ENCODE data around the gene ITGA5. TPM values are rescaled to one million over a fixed set of nuclear protein-coding genes. Genes with fewer than 3 reads are reported as not detected.

Gene ITGA5
- total and polyA plus RNA-seq, 9 donors: 32.6 to 100.0 (median 41.5) TPM

GRCh38 chr12:54363047-54363446 lies 56.0 kb downstream of the ITGA5 start:
- Histone ChIP-seq H3K4me1 (ENCODE audit: insufficient read depth) (no peaks in the 10 kb centered on the region), H3K27me3 (no peaks in the 10 kb centered on the region), H3K4me3 (no peak overlapping the region), H3K36me3 (no peaks in the 10 kb centered on the region), H3K9me3 (no peaks in the 10 kb centered on the region), H3K27ac (no peak overlapping the region)
- 78 to 85% (median 84%) methylated on average over 8 of the region's 8 CpGs for WGBS, 3 donors
- intact Hi-C loops (cut with DNase I): loop anchor here (2.0 to 10.0 kb wide), 5 partner anchors 142 to 378 kb away; partner anchors contain the start of genes HOXC8 (in 2 of the 4), HOXC9 (in 2 of the 4) and HOXC10 (in 1 of the 4)
- no peak for TF ChIP-seq CTCF (IDR thresholded peaks at IDR 0.05)
- no peak for TF ChIP-seq EP300 (IDR thresholded peaks at IDR 0.05)
- TF ChIP-seq POLR2A (IDR thresholded peaks at IDR 0.05): no peak
- DNase-seq: no peak

GRCh38 chr12:54360717-54361456 lies 58.2 kb downstream of the ITGA5 start:
- no peaks in the 10 kb centered on the region for H3K9me3 ChIP-seq
- TF ChIP-seq POLR2A (IDR thresholded peaks at IDR 0.05) (no peak), CTCF (IDR thresholded peaks at IDR 0.05) (peak; percentile 78 to 86 (median 80))
- 66 to 71% (median 66%) methylated on average over 16 of the region's 16 CpGs for WGBS, 3 donors
- H3K36me3 ChIP-seq: no peaks in the 10 kb centered on the region
- H3K4me3 ChIP-seq: no peak overlapping the region
- no peaks in the 10 kb centered on the region for H3K4me1 ChIP-seq (ENCODE audit: insufficient read depth)
- H3K27ac ChIP-seq: peak overlapping the region in 1 of 2 donors; percentile 88
- peak; percentile 79 to 90 (median 88) for DNase-seq
- H3K27me3 ChIP-seq: no peaks in the 10 kb centered on the region
- intact Hi-C loops (cut with DNase I): loop anchor here (5.0 to 10.0 kb wide), 3 partner anchors 144 to 376 kb away; partner anchors contain the start of genes HOXC8 (in 2 of the 4), HOXC9 (in 2 of the 4) and HOXC10 (in 1 of the 4)

- TF ChIP-seq CTCF (IDR thresholded peaks at IDR 0.05) (no peak), EP300 (IDR thresholded peaks at IDR 0.05) (no peak), POLR2A (IDR thresholded peaks at IDR 0.05) (no peak)
- DNase-seq: no peak
- Histone ChIP-seq H3K9me3 (no peaks in the 10 kb centered on the region), H3K4me1 (ENCODE audit: insufficient read depth) (peaks cover 1% of the 10 kb centered on the region), H3K27ac (peak overlapping the region; percentile 79 to 88), H3K36me3 (no peaks in the 10 kb centered on the region), H3K4me3 (peak overlapping the region; percentile 45), H3K27me3 (no peaks in the 10 kb centered on the region)
- WGBS, 3 donors: 43 to 49% (median 47%) methylated on average over 9 of the region's 9 CpGs
- intact Hi-C loops (cut with DNase I): loop anchor here (5.0 to 10.0 kb wide), 6 partner anchors 75 to 375 kb away; partner anchors contain the start of genes CBX5 (in 2 of the 4), HNRNPA1 (in 2 of the 4), HOXC8 (in 2 of the 4) and HOXC9 (in 2 of the 4)
Measured at GRCh38 chr12:54359762-54360351, 59.2 kb downstream of the ITGA5 start.

GRCh38 chr12:54358945-54359761 lies 59.9 kb downstream of the ITGA5 start:
- H3K27me3 ChIP-seq: no peaks in the 10 kb centered on the region
- H3K4me3 ChIP-seq: peak overlapping the region; percentile 45
- no peaks in the 10 kb centered on the region for H3K36me3 ChIP-seq
- peak; percentile 35 for TF ChIP-seq POLR2A (IDR thresholded peaks at IDR 0.05)
- no peak for TF ChIP-seq EP300 (IDR thresholded peaks at IDR 0.05)
- no peak for TF ChIP-seq CTCF (IDR thresholded peaks at IDR 0.05)
- peaks cover 1% of the 10 kb centered on the region for H3K4me1 ChIP-seq (ENCODE audit: insufficient read depth)
- intact Hi-C loops (cut with DNase I): loop anchor here in 3 of 4 donors (5.0 to 10.0 kb wide), 3 partner anchors 74 to 364 kb away; partner anchors contain the start of genes CBX5 (in 2 of the 3) and HNRNPA1 (in 2 of the 3)
- peak overlapping the region; percentile 79 to 88 for H3K27ac ChIP-seq
- no peaks in the 10 kb centered on the region for H3K9me3 ChIP-seq
- 0 to 1% (median 1%) methylated on average over 40 of the region's 40 CpGs for WGBS, 3 donors
- DNase-seq: peak; percentile 95 to 98 (median 97)
